Measurements from ENCODE around the gene KLHL6.
A peak's percentile ranks its signal among the peaks of the same experiment; 100 is the strongest.
"Not testable (repeated sequence)": the region's sequence is repeated elsewhere in the genome, so short reads cannot be mapped to it uniquely, and the experiment has no call there.

Gene KLHL6

DNA sequence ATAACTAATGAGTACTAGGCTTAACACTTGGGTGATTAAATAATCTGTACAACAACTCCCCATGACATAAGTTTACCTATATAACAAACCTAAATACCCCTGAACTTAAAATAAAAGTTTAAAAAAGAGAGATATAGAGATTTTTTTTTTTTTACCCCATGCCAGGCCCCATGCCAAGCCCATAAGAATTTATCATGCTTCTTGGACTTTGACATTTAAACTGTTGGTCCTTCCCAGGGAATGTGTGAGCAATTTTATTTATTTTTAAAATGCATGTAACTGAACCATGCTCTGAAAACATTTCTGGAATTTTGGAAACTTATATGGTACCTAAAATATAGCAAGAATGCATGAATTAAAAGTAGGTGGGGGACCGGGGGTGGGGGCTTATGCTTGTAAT is 26.3 kb downstream of the KLHL6 start:
- DNase-seq, result no peak

DNA sequence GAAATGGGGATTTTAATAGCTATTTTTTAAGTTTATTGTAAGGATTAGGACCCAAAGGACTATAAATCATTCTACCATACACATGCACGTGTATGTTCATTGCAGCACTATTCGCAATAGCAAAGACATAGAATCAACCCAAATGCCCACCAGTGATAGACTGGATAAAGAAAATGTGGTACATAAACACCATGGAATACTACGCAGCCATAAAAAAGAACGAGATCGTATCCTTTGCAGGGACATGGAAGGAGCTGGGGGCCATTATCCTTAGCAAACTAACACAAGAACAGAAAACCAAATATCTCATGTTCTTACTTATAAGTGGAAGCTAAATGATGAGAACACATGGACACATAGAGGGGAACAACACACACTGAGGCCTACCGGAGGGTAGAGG is 26.7 kb downstream of the KLHL6 start:
- not testable (repeated sequence) for DNase-seq

DNA sequence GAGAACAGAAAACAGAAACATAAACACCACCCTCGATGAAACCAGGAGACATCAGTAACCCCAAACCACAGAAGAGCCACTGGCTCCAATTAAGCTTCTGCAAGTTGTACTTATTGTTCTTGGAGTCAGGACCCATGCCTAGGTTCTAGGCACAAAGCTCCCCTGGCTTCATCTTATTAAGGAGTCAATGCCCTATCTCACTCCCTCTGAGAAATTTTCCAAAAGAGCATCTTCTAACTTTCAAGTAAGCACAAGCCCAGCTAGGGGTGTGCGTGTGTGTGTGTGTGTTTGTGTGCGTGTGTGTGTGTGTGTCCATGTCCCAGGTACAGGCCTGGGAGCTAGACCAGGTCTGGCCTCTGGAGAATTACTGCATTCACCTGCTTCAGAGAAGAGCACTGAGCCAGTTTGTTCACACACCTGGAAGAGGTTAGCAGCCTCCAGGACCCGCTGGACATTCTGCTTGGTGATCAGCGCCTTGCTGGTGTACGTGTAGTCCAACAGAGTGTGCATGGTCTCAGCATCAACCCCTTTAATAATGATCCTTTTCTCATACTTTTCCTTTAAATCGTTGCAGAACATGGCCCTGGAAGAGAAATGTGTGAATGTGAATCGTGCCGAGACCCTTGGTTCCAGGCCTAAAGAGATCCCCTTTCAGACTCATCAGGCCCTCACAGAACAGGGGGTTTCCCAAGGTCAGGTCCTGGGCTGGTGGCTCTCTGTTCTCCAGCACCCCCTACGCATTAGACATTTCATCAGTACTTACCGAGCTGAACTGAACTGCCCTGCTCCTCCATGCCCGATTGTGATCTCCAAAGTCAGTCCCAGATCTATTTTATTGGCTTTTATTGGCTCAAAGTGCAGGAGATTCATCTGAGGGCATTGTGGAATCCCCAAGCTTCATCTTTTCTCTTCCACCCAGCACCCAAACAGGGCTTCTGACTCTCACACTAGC is 27.8 kb downstream of the KLHL6 start:
- no peak for DNase-seq

DNA sequence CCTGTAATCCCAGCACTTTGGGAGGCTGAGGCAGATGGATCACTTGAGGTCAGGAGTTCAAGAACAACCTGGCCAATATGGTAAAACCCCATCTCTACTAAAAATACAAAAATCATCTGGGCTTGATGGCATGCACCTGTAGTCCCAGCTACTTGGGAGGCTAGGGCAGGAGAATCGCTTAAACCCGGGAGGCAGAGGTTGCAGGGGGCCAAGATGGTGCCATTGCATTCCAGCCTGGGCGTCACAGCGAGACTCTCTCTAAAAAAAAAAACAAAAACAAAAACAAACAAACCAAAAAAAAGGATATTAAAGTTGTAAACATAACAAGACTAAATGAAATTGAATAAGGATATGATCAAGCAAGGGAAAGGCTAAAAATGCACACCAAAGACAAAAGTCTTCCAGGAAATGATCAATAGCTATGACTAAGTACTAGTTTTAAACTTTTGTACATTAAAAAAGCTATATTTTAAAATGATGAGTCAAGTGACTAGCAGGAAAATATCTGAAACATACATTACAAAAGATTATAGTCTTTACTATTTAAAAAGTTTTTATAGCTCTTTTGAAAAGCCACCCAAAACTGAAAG is 28.6 kb downstream of the KLHL6 start:
- no peak for DNase-seq

DNA sequence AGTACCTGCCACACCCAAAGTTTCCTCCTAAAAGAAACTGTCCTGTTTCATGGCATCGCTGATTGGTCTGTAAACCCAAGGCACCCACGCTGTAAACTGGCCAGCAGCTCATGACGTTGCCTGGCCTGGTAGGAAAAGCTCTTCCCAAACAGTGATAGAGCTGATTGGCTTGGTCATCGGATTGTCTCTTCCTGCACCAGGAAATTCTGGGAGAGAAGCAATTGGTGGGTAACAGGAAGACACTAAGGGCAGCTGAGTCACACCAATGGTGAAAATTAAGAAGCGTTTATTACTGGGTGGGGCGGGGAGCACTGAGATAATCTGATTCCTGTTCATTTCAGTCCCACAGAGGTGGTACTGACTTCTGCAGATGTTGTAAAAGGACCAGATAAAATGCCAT is 31.0 kb downstream of the KLHL6 start:
- no peak for DNase-seq

DNA sequence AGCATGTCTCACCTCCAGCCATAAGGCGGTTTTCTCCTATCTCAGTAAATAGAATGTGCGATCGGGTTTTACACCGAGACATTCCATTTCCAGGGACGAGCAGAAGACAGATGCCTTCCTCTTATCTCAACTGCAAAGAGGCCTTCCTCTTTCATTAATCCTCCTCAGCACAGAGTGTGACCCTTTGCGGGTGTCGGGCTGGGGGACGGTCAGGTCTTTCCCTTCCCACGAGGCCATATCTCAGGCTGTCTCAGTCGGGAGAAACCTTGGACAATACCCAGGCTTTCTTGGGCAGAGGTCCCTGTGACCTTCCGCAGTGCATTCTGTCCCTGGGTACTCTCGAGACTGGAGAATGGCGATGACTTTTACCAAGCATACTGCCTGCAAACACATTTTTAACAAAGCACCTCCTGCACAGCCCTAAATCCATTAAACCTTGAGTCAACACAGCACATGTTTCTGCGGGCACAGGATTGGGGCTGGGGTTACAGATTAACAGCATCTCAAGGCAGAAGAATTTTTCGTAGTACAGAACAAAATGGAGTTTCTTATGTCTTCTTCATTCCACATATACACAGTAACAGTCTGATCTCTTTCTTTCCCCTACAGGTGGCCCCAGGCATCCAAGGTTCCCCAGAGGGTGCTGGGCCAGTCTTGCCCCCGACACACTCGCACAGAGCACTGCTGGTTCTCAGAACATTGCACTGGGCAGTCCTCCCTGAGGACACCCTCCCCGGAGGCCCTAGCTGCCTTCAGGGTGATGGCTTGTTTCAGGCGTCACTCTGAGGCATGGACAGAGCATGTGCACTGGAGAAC is 34.6 kb downstream of the KLHL6 start:
- DNase-seq, result peak; percentile 26

DNA sequence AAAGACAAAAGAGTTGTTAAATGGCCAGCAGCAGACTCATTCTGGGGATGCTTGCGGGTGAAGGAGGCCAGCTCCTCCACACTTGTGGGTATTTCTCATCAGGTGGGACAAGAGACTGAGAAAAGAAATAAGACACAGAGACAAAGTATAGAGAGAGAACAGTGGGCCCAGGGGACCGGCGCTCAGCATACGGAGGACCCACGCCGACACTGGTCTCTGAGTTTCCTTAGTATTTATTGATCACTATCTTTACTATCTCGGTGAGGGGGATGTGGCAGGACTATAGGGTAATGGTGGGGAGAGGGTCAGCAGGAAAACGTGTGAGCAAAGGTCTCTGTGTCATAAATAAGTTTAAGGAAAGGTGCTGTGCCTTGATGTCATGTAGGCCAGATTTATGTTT is 35.2 kb downstream of the KLHL6 start:
- not testable (repeated sequence) for DNase-seq

DNA sequence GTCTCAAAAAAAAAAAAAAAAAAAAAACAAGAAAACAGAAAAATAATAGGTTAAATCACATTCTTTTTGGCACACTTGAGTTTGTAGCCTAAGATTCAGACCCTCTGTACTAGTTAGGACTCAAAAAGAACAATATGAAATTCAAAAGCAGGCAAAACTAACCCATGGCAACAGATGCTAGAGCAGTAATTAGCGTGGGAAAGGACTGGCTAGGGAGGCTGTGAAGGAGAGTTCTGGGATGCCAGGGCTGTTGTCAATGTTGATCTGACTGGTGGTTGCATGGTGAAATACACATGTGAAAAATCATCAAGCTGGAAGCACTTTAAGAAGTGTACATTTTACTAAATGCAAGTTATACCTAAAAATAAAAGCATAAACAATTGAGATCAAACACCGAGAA is 35.6 kb downstream of the KLHL6 start:
- peak; percentile 25 for DNase-seq

DNA sequence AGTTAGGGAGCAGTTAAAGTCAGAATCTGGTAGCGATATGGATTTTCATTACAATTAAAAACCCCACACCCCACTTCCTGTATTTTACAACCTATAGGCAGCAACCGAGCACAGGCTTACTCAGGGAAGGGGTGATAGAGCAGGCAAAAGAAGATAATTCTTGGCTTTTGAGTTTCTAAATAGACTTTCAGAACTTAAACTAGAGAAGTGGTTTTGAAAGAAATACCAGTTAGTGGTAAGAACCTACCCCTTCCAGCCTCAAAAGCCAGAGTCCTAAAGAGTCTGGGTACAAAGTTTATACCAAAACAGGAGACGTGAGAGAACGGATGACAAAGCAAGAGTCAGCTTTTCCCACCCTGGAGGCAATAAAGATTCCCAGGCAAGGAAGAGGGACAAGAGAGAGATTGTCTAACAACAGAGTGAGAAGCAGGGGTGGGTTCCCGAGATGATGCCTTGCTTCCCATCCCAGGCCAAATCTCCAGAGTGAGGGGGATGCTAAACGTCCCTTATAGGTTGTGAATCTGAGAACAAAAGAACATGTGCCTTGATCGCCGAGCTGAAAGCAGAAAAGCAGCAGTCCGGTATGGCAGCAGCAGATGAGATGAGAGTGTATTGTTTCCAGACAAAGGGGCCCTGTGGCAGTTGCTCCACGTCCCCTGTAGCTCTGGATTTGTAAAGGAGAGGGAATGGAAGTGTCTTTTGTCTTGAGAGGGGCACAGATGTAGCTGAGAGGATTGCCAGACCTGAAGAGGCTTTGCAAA is 36.8 kb downstream of the KLHL6 start:
- no peak for DNase-seq

DNA sequence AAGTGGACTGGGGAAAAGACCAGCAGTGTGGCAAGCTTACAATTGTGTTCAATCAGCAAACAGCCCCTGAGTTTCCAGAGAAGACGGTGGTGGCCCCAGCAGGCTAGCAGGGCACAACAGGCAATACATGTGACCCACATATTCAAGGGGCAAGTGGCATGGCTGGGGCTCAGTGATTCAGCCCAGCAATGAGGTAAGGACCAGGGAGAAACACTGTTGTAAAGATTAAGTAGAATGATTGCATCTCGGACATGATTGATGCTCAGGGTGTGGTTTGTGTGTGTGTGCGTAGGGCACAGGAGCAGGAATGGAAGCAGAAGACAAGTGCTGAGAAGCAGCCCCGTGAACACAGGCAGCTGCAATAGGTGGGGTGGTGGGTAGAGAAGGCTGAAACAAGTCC is 37.9 kb downstream of the KLHL6 start:
- no peak for DNase-seq

DNA sequence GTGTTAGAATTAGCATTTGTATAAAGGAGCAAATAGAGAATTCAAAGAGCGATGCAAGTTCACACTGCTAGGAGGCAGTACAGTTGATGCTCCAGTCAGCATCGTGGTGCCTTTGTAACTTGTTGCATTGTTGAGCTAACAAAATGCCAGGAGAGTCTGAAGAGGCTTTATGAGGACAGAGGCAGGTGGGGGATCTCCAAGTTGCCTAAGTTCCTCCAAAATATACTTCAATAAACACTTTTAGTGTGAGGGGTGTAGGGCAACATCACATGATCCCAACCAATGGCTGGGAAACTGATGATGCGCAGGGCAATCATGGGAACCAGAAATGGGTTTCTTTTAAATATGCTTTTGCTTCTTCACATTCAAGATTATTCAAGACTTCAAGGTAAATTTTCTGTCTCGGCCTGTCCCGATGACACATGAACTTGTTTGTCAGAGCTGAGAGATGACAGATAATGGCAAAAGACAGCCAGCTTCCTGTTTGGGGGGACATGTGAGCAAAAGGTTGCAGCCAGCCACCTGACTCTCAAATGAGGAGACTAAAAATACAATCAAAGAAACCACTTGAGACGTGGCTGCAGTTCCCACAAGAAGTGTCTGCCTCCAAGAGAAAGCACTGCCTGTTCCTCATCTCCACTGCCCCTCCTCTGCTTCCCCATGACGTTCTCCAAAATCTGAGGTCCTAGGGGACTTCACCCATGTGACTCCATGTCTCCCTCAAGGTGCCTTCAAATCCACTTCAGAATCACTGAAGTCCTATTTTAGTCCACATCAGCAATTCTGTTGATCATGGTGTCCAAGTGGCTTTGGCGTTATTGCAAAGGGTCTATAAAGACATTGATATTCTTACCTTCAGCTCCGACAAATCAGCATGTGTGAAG is 39.3 kb downstream of the KLHL6 start:
- no peak for DNase-seq

DNA sequence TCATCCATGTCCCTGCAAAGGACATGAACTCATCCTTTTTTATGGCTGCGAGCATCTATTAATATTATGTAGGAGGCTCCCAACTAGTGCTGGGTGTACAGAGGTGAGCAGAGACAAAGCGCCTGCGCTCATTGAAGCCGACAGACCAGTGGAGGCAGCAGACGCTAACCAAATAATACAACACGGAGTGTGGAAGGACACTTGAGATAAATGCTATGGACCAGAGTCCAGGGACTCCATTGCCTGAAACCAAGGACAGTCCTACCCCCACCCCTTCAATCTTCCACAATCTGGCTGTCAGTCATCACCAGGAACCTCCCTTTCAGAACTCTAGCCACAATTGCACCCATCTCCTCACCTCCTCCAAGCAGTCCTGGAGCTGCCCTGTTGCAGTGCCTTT is 41.5 kb downstream of the KLHL6 start:
- DNase-seq, result no peak

DNA sequence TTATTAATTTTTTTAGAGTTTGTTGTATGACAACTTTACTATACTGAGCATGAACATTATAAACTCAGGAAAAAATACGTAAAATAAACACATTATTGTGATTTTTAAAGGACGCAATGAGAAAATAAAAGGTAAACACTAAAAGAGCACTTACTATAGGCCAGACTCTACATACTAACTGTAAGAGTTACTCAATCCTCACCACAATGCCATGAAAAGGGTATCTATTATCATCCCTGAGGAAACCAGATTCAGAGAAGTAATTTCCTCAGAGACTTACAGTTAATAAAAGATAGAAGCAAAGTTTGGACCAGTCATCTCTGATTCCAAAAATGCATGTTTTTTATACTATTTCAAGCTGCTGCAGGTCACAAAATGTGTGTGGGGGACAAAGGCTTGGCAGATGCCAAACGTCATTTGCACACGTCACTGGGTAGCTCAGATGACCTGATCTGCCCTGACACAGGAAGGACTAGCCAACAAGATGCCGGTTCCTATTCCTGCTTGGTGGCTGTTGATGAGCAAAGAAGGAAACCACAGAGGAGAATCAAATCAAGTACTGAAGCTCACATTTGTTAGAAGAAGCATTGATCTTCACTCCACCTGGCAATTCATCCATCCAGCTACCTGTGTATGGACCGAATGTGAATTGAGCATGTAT is 42.3 kb downstream of the KLHL6 start:
- DNase-seq, result peak; percentile 13

DNA sequence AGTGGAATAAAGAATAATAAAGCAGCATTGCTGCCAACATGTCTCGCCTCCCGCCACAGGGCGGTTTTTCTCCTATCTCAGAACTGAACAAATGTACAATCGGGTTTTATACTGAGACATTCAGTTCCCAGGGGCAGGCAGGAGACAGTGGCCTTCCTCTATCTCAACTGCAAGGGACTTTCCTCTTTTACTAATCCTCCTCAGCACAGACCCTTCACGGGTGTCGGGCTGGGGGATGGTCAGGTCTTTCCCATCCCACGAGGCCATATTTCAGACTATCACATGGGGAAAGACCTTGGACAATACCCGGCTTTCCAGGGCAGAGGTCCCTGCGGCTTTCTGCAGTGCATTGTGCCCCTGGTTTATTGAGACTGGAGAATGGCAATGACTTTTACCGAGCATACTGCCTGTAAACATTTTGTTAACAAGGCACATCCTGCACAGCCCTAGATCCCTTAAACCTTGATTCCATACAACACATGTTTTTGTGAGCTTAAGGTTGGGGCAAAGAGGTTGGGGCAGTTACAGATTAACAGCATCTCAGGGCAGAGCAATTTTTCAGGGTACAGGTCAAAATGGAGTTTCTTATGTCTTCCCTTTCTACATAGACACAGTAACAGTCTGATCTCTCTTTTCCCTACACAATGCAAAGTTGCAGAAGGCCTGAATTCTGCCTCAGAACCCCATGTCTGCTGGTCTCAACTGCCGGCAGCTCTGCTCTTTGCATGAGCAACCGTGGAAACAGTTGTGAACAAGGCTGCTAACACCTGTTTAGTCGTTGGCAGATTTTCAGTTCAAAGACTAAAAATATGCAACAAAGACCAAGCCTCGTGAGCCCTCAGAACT is 44.0 kb downstream of the KLHL6 start:
- not testable (repeated sequence) for DNase-seq

DNA sequence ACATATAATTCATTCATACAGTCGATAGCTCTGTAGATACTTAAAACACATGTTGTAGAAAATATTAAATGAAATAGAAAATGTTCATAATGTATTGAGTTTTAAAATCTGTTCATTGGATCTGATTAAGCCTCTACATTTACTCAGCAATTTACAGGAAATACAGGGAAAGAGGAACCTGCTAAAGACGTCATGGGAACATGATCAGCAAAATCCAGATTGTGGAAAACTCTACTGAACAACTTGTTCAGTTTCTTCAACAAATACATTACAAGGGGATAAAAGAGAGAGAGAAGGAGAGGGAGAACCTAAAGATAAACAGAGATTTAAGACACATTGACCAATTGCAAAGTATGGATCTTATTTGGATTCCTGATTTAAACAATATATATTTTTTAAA is 46.7 kb downstream of the KLHL6 start:
- no peak for DNase-seq

DNA sequence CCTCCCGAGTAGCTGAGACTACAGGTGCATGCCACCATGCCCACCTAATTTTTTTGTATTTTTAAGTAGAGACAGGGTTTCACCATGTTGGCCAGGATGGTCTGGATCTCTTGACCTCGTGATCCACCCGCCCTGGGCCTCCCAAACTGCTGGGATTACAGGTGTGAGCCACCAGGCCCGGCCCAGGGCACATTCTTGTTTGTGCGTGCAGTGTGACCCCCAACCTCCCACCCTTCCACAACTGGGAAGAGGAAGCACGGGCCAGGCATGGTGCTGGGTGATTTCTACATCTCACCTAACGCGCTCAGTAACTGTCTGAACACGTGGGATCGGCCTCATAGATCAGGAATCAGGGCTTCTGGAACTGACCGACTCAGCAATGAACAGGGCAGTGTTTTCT is 48.0 kb downstream of the KLHL6 start:
- DNase-seq, result no peak

DNA sequence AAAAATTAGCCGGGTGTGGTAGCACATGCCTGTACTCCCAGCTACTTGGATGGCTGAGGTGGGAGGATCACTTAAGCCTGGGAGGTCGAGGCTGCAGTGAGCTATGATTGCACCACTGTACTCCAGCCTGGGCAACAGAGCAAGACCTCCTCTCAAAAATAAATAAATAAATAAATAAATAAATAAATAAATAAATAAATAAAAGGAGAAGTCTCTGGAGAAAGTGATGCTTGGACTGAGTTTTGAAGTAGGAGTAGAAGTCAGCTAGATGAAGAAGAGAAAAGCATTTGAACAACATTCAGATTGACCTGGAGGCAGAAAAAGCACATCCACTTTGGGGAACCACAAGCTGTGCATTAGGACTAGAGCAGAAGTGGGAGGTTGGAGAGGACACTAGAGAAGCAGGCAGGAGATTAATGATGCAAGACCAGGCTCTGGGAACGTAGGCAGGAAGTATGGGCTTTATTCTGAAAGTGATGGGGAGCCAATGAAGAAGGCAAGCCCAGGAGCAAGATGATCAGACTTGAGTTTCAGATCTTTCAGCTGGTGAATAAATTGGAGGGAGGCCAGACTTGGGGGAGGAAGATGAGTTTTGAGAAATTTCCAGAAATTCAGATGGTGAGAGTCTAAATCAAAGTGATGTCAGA is 48.7 kb downstream of the KLHL6 start:
- no peak for DNase-seq

DNA sequence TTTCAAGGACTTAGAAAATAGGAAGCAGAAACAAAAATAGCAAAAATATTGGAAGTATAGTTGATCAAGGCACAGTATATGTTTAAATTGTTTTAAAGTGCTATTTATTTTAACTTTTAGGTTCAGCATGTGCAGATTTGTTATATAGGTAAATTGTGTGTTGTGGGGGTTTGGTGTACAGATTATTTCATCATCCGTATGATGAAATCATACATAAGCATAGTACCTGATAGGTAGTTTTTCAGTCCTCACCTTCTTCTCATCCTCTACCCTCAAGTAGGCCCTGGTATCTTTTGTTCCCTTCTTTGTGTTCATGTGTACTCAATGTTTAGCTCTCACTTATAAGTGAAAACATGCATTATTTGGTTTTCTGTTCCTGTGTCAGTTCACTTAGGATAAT is 50.9 kb downstream of the KLHL6 start:
- no peak for DNase-seq

DNA sequence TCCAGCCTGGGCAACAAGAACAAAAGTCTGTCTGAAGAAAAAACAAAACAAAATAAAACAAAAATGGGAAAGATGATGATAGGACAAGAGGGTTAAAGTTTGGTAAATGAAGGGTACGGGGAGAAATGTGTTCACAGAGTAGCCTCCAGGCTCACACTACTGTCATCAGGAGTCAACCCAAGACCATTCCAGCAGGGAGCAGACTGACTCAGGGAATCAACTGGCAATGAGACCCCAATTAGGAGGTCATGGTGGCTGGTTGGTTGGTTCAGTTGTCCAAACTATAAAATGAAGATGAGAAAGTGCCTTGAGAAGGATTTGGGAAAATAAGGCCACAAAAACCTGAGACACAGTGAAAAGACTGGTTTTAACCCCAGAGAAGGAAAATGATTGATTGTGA is 51.8 kb downstream of the KLHL6 start:
- DNase-seq, result peak; percentile 35
